Measurements from ENCODE around the gene ADCY5.

Gene ADCY5

GRCh38 chr3:123290107-123290930 is 158.6 kb downstream of the ADCY5 start:
- H3K4me3 ChIP-seq (ENCODE audit: control insufficient read depth, low read depth, low read length) = no peak overlapping the region
- TF ChIP-seq, protein P1, sequence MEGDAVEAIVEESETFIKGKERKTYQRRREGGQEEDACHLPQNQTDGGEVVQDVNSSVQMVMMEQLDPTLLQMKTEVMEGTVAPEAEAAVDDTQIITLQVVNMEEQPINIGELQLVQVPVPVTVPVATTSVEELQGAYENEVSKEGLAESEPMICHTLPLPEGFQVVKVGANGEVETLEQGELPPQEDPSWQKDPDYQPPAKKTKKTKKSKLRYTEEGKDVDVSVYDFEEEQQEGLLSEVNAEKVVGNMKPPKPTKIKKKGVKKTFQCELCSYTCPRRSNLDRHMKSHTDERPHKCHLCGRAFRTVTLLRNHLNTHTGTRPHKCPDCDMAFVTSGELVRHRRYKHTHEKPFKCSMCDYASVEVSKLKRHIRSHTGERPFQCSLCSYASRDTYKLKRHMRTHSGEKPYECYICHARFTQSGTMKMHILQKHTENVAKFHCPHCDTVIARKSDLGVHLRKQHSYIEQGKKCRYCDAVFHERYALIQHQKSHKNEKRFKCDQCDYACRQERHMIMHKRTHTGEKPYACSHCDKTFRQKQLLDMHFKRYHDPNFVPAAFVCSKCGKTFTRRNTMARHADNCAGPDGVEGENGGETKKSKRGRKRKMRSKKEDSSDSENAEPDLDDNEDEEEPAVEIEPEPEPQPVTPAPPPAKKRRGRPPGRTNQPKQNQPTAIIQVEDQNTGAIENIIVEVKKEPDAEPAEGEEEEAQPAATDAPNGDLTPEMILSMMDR (IDR thresholded peaks at IDR 0.05; ENCODE audit: control insufficient read depth, insufficient read depth, low read depth, low read length, missing control alignments) = no peak
- no peak for DNase-seq (ENCODE audit: low read depth)

GRCh38 chr3:123289391-123290106 is 159.3 kb downstream of the ADCY5 start:
- TF ChIP-seq, protein P1 (IDR thresholded peaks at IDR 0.05; ENCODE audit: control insufficient read depth, insufficient read depth, low read depth, low read length, missing control alignments) = no peak
- DNase-seq (ENCODE audit: low read depth) = no peak
- H3K4me3 ChIP-seq (ENCODE audit: control insufficient read depth, low read depth, low read length) = no peak overlapping the region

DNA sequence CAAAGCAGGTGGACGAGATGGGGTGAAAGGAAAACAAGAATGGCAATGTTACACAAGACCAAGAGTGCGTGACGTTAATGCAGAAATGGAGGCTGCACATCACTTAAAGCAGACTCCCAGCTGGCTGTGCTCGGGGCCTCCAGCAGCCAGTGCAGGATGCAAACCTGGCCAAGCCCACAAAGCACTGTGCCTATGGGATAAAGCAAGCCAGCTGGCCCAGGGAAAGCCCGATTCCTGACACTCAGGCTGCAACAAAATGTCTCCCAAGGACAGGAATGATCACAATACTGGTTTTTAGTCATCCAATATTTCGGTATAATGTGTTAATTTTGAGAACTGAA is 161.0 kb downstream of the ADCY5 start:
- DNase-seq (ENCODE audit: low read depth) = no peak
- TF ChIP-seq, protein P1 (IDR thresholded peaks at IDR 0.05; ENCODE audit: control insufficient read depth, insufficient read depth, low read depth, low read length, missing control alignments) = no peak
- no peak overlapping the region for H3K4me3 ChIP-seq (ENCODE audit: control insufficient read depth, low read depth, low read length)

DNA sequence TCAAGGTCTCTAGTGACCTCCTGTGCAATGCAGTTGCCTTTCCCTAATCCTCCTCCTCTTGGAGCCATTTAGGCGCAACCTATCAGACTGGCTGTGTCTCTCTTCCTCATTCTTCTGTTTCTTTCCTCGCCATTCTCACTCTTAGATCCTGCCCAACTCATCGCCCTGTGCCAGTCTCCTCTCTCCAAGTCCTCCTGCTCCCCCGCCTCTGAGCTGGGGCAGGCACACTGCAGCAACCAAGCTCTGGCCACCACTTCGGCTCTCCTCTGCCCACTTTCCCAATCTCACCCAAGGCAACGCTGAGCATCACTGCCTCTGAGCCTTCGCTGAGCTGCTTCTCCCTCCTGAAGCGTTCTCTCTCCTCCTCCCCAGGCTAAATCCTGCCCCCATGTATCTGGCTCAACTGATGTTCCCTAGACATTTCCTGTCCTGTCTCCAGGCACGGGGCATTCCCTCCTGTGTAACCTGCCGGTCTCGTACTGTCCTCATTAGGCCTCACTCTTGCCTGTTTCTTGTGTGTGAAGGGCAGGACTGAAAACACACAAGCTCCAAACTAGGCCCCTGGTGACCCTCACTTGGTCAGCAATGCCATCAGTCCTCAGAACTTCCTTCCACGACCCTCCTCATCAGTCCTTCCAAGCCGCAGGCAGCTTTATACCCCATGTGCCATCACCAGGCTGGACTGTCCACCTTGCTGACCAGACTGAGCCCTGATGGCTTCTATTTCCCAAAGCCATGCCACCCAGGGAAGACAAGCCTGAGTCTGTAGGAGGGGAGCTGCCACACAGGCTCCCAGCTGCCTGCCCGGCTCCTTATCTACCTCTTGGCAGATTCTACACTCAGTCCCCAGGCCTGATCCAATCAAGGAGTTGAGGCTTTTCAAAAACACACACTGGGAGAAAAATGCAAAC is 161.6 kb downstream of the ADCY5 start:
- no peak overlapping the region for H3K4me3 ChIP-seq (ENCODE audit: control insufficient read depth, low read depth, low read length)
- TF ChIP-seq, protein P1 (IDR thresholded peaks at IDR 0.05; ENCODE audit: control insufficient read depth, insufficient read depth, low read depth, low read length, missing control alignments) = no peak
- DNase-seq (ENCODE audit: low read depth) = no peak

- no peak for DNase-seq (ENCODE audit: low read depth)
- TF ChIP-seq, protein P1 (IDR thresholded peaks at IDR 0.05; ENCODE audit: control insufficient read depth, insufficient read depth, low read depth, low read length, missing control alignments) = peak; percentile 96
- H3K4me3 ChIP-seq (ENCODE audit: control insufficient read depth, low read depth, low read length) = no peak overlapping the region
Observed at GRCh38 chr3:123286308-123287023, 162.4 kb downstream of the ADCY5 start.

- DNase-seq (ENCODE audit: low read depth) = no peak
- no peak overlapping the region for H3K4me3 ChIP-seq (ENCODE audit: control insufficient read depth, low read depth, low read length)
- TF ChIP-seq, protein P1 (IDR thresholded peaks at IDR 0.05; ENCODE audit: control insufficient read depth, insufficient read depth, low read depth, low read length, missing control alignments) = no peak
Observed at GRCh38 chr3:123285931-123286307, 163.0 kb downstream of the ADCY5 start.

Measured in AG09309 (cell line).